Ectodermal cell (in vitro differentiated cells): ENCODE data around the gene DAAM1.

Experiments used
- H3K27ac ChIP-seq: 2 replicates; pipeline ENCODE4 v1.7.0; 2013; ENCODE audit warnings: mild to moderate bottlenecking, low read depth, low read length; ENCODE audit not compliant: insufficient read depth, poor library complexity, severe bottlenecking
- H3K27me3 ChIP-seq: 2 replicates; pipeline ENCODE4 v1.7.0; 2013; ENCODE audit warnings: mild to moderate bottlenecking, low read length; ENCODE audit not compliant: insufficient read depth, control insufficient read depth, poor library complexity, severe bottlenecking
- H3K36me3 ChIP-seq: one replicate; pipeline ENCODE4 v1.7.0; 2013; ENCODE audit warnings: low read length; ENCODE audit not compliant: control insufficient read depth, insufficient read depth
- H3K4me1 ChIP-seq: one replicate; pipeline ENCODE4 v1.7.0; 2013; ENCODE audit warnings: low read length; ENCODE audit not compliant: control insufficient read depth, insufficient read depth
- H3K4me3 ChIP-seq: 2 replicates; pipeline ENCODE4 v1.7.0; 2013; ENCODE audit warnings: low read depth, low read length, control low read depth; ENCODE audit not compliant: insufficient read depth
- H3K9me3 ChIP-seq: 2 replicates; pipeline ENCODE4 v1.7.0; 2013; ENCODE audit warnings: mild to moderate bottlenecking, low read length, moderate library complexity; ENCODE audit not compliant: control insufficient read depth
- WGBS, 2 experiments: methylation state at CpG; one replicate each; pipeline ENCODE4 v1.1.7; 2013; ENCODE audit warnings: missing lambda C conversion rate in 2 of 2; 5-methylcytosine and 5-hydroxymethylcytosine counted together

The DAAM1 gene

GRCh38 chr14:59160506-59160905, 28.0 kb upstream of the DAAM1 start:
- peaks cover 3% of the 10 kb centered on the region for H3K4me1 ChIP-seq
- no peak overlapping the region for H3K27ac ChIP-seq
- no peak overlapping the region for H3K4me3 ChIP-seq
- H3K27me3 ChIP-seq = no peaks in the 10 kb centered on the region
- H3K36me3 ChIP-seq = no peaks in the 10 kb centered on the region
- no peaks in the 10 kb centered on the region for H3K9me3 ChIP-seq
- WGBS, 2 experiments = 95 to 99% methylated on average over 4 of the region's 5 CpGs

- Histone ChIP-seq H3K36me3 (no peaks in the 10 kb centered on the region), H3K27me3 (no peaks in the 10 kb centered on the region), H3K4me3 (no peak overlapping the region), H3K4me1 (peaks cover 3% of the 10 kb centered on the region), H3K27ac (peak overlapping the region; percentile 85), H3K9me3 (no peaks in the 10 kb centered on the region)
- WGBS, 2 experiments = 69 to 83% methylated on average over 7 of the region's 7 CpGs
Observed at GRCh38 chr14:59161561-59162175, 26.8 kb upstream of the DAAM1 start.

GRCh38 chr14:59166258-59166657, 22.2 kb upstream of the DAAM1 start:
- Histone ChIP-seq H3K27me3 (no peaks in the 10 kb centered on the region), H3K27ac (no peak overlapping the region), H3K4me1 (peaks cover 1% of the 10 kb centered on the region), H3K9me3 (no peaks in the 10 kb centered on the region), H3K36me3 (no peaks in the 10 kb centered on the region), H3K4me3 (no peak overlapping the region)
- 99% methylated on average over 3 of the region's 3 CpGs for WGBS, 2 experiments

- Histone ChIP-seq H3K4me3 (no peak overlapping the region), H3K27me3 (no peaks in the 10 kb centered on the region), H3K4me1 (no peaks in the 10 kb centered on the region), H3K27ac (no peak overlapping the region), H3K9me3 (no peaks in the 10 kb centered on the region), H3K36me3 (no peaks in the 10 kb centered on the region)
- 91 to 93% methylated on average over 3 of the region's 3 CpGs for WGBS, 2 experiments
Observed at GRCh38 chr14:59175404-59175803, 13.1 kb upstream of the DAAM1 start.

GRCh38 chr14:59176765-59177164, 11.7 kb upstream of the DAAM1 start:
- Histone ChIP-seq H3K4me1 (no peaks in the 10 kb centered on the region), H3K4me3 (no peak overlapping the region), H3K27ac (no peak overlapping the region), H3K27me3 (no peaks in the 10 kb centered on the region), H3K9me3 (no peaks in the 10 kb centered on the region), H3K36me3 (no peaks in the 10 kb centered on the region)
- 83 to 90% methylated on average over 1 of the region's 1 CpG for WGBS, 2 experiments

GRCh38 chr14:59177262-59177661, 11.2 kb upstream of the DAAM1 start:
- H3K36me3 ChIP-seq = no peaks in the 10 kb centered on the region
- H3K27me3 ChIP-seq = no peaks in the 10 kb centered on the region
- H3K4me3 ChIP-seq = no peak overlapping the region
- H3K27ac ChIP-seq = no peak overlapping the region
- H3K9me3 ChIP-seq = no peaks in the 10 kb centered on the region
- WGBS, 2 experiments = 76 to 81% methylated on average over 2 of the region's 2 CpGs
- no peaks in the 10 kb centered on the region for H3K4me1 ChIP-seq

- Histone ChIP-seq H3K27ac (no peak overlapping the region), H3K4me3 (no peak overlapping the region), H3K9me3 (no peaks in the 10 kb centered on the region), H3K36me3 (no peaks in the 10 kb centered on the region), H3K4me1 (no peaks in the 10 kb centered on the region), H3K27me3 (peaks cover 23% of the 10 kb centered on the region)
- 87 to 93% methylated on average over 1 of the region's 1 CpG for WGBS, 2 experiments
Observed at GRCh38 chr14:59181791-59182190, 6.7 kb upstream of the DAAM1 start.

GRCh38 chr14:59182641-59183040, 5.8 kb upstream of the DAAM1 start:
- Histone ChIP-seq H3K27ac (no peak overlapping the region), H3K4me1 (no peaks in the 10 kb centered on the region), H3K9me3 (no peaks in the 10 kb centered on the region), H3K4me3 (no peak overlapping the region), H3K27me3 (peaks cover 31% of the 10 kb centered on the region), H3K36me3 (no peaks in the 10 kb centered on the region)
- 92 to 93% methylated on average over 5 of the region's 5 CpGs for WGBS, 2 experiments

- Histone ChIP-seq H3K27ac (no peak overlapping the region), H3K4me3 (no peak overlapping the region), H3K9me3 (no peaks in the 10 kb centered on the region), H3K36me3 (no peaks in the 10 kb centered on the region), H3K27me3 (peaks cover 31% of the 10 kb centered on the region), H3K4me1 (no peaks in the 10 kb centered on the region)
Observed at GRCh38 chr14:59183150-59183549, 5.3 kb upstream of the DAAM1 start.

- Histone ChIP-seq H3K4me1 (no peaks in the 10 kb centered on the region), H3K36me3 (no peaks in the 10 kb centered on the region), H3K9me3 (no peaks in the 10 kb centered on the region), H3K4me3 (no peak overlapping the region), H3K27me3 (peaks cover 31% of the 10 kb centered on the region), H3K27ac (no peak overlapping the region)
- 89 to 93% methylated on average over 3 of the region's 3 CpGs for WGBS, 2 experiments
Observed at GRCh38 chr14:59184396-59184795, 4.1 kb upstream of the DAAM1 start.

GRCh38 chr14:59185676-59186075, 2.8 kb upstream of the DAAM1 start:
- Histone ChIP-seq H3K36me3 (no peaks in the 10 kb centered on the region), H3K27me3 (peaks cover 31% of the 10 kb centered on the region), H3K4me1 (peaks cover 2% of the 10 kb centered on the region), H3K4me3 (no peak overlapping the region), H3K27ac (no peak overlapping the region), H3K9me3 (no peaks in the 10 kb centered on the region)
- WGBS, 2 experiments = 87% methylated on average over 2 of the region's 2 CpGs
